GM12878 (cell line): ENCODE measurements around the gene MAPKAP1.

ENCODE experiments used
- BCL11A ChIP-seq: IDR thresholded peaks from 2 replicates; pipeline ENCODE4 v1.6.1; 2011; ENCODE audit warnings: low read depth, low read length
- JUNB ChIP-seq: IDR thresholded peaks from 2 replicates; pipeline ENCODE4 v1.6.1; 2016; ENCODE audit warnings: antibody characterized with exemption, mild to moderate bottlenecking
- NRF1 ChIP-seq: conservative IDR thresholded peaks from 2 replicates; pipeline ENCODE4 v1.6.1; 2011; ENCODE audit warnings: mild to moderate bottlenecking, low read depth, low read length, improper control_type of control experiment
- TAF1 ChIP-seq: IDR thresholded peaks from 2 replicates; pipeline ENCODE4 v1.6.1; 2011; ENCODE audit warnings: mild to moderate bottlenecking, low read depth, low read length, borderline replicate concordance
- TF ChIP-seq, protein P1 (sequence below): IDR thresholded peaks from 2 replicates; pipeline ENCODE4 v1.6.1; 2011; ENCODE audit warnings: low read depth, mild to moderate bottlenecking, low read length, moderate library complexity, borderline replicate concordance; ENCODE audit errors: extremely low read depth

DNA sequence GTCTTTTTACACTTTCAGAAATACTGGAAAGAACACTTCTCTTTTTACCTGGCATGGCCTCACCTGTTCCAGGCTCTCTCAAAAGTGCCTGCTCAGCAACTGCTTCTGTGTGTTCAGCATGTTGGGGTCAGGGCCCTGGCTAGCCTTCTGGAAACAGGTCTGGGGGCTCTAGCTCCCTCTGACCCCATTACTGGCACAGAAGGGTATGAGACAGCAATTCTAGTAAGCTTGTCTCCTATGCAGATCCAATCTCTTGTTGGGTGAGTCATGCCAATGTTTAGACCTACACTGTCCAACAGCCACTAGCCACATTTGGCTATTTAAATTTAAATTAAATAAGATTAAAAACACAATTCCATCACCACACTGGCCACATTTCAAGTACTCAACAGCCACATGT lies 80.8 kb downstream of the MAPKAP1 start:
- TF ChIP-seq, protein P1, sequence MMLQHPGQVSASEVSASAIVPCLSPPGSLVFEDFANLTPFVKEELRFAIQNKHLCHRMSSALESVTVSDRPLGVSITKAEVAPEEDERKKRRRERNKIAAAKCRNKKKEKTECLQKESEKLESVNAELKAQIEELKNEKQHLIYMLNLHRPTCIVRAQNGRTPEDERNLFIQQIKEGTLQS, result no peak
- TF ChIP-seq NRF1 (no peak), TAF1 (no peak), JUNB (no peak), BCL11A (no peak)
